K562 (cell line): ENCODE results near the gene RPL14. TPM values are rescaled to one million over a fixed set of nuclear protein-coding genes. Genes with fewer than 3 reads are reported as not detected.
A peak's percentile ranks its signal among the peaks of the same experiment; 100 is the strongest.

Experiments used
- ETV6 ChIP-seq, 3 experiments: fragments of 150-350 bp in 1 of 3; sonication (generic) in 1 of 3; formaldehyde crosslinking in 1 of 3; IDR thresholded peaks; 2 replicates each; pipeline versions ENCODE4 v1.6.1 to v1.8.0; 2014 to 2022; ENCODE audit warnings: borderline replicate concordance in 2 of 3, low read depth in 2 of 3, antibody characterized with exemption in 1 of 3, low read length in 1 of 3, mild to moderate bottlenecking in 1 of 3, missing genetic modification reagents in 1 of 3
- polyA plus RNA-seq, 8 experiments: library from polyadenylated mRNA; depleted of rRNA in 4 of 8; stranded (reverse) in 5 of 8; unstranded in 3 of 8; fragments of >200 nt; fragmentation: Nextera tagmentation in 2 of 8; fragmentation: Illumina TruSeq in 1 of 8; extraction: Ambion mirVana in 2 of 8; extraction: Trizol in 1 of 8; gene quantifications; 2 replicates each; pipeline versions ENCODE4 v1.2.1 to v1.2.3, GENCODE V29; 2011 to 2014; ENCODE audit warnings: inconsistent platforms in 1 of 8, missing spikeins in 1 of 8
- small RNA-seq: library from RNA; depleted of rRNA; stranded (forward); fragments of <200 nt; gene quantifications from one replicate; pipeline ENCODE3, GENCODE V24; 2014
- total RNA-seq, 7 experiments: library from RNA; depleted of rRNA in 6 of 7; stranded (reverse); fragments of >200 nt in 6 of 7; fragmentation: Illumina TruSeq in 2 of 7; extraction: Trizol in 2 of 7; gene quantifications; 2 replicates each; pipeline versions ENCODE4 v1.2.1 to v1.2.3, GENCODE V29; 2011 to 2021; ENCODE audit warnings: low replicate concordance in 1 of 7

Gene RPL14
- total and polyA plus RNA-seq, 9 of the 15 experiments (the other 6 are each of a cell fraction or from before 2014, with no cell fraction given): 851 to 4,649 (median 2,133) TPM

GRCh38 chr3:40518067-40518466, 60.9 kb downstream of the RPL14 start (continued):
- TF ChIP-seq ETV6 (IDR thresholded peaks at IDR 0.05; ENCODE audit: borderline replicate concordance in 1 of 2, low read depth in 2 of 2, low read length in 1 of 2) (no peak), ETV6 (CRISPR knock-in tag; IDR thresholded peaks at IDR 0.05; ENCODE audit: borderline replicate concordance) (no peak)

Small RNA genes lying within 50 kb of the gene (small RNA-seq; reads per million reads assigned to genes)
- gene RNU5B-2P: 0.77 reads per million, percentile 46 among the genes with 10 or more reads in this experiment

Other genes with a start within 250 kb of the RPL14 start
- gene EIF1B, start 147.6 kb upstream of the RPL14 start, total RNA-seq (2014; rRNA removed): 18.1 and 20.0 TPM in 2 replicates
- 59.3 and 68.7 TPM in 2 replicates for gene EIF1B, start 147.6 kb upstream of the RPL14 start, total RNA-seq (2014; rRNA removed; fragmentation: Illumina TruSeq; extraction: Trizol)
- 61.0 and 65.8 TPM in 2 replicates for gene EIF1B, start 147.6 kb upstream of the RPL14 start, total RNA-seq (2015; rRNA removed; fragmentation: Illumina TruSeq; extraction: Trizol)
- gene EIF1B, start 147.6 kb upstream of the RPL14 start, total RNA-seq (2021): 91.9 and 95.4 TPM in 2 replicates
- gene EIF1B, start 147.6 kb upstream of the RPL14 start, polyA plus RNA-seq (2011; rRNA removed): 35.4 and 45.3 TPM in 2 replicates
- gene EIF1B, start 147.6 kb upstream of the RPL14 start, polyA plus RNA-seq (2014; fragmentation: Illumina TruSeq; extraction: Trizol): 113 and 128 TPM in 2 replicates
- 100 to 1,000 TPM; 178 to 184 TPM for gene EIF1B, start 147.6 kb upstream of the RPL14 start, polyA plus RNA-seq (2014; fragmentation: Nextera tagmentation; extraction: Ambion mirVana)
- gene EIF1B, start 147.6 kb upstream of the RPL14 start, polyA plus RNA-seq (2014; rRNA removed): 76.8 and 78.9 TPM in 2 replicates
- gene ENTPD3, start 70.2 kb upstream of the RPL14 start, total RNA-seq (2014; rRNA removed): 0.23 and 0.29 TPM in 2 replicates
- gene ENTPD3, start 70.2 kb upstream of the RPL14 start, total RNA-seq (2014; rRNA removed; fragmentation: Illumina TruSeq; extraction: Trizol): 0.48 and 0.76 TPM in 2 replicates
- 0.45 and 0.58 TPM in 2 replicates for gene ENTPD3, start 70.2 kb upstream of the RPL14 start, total RNA-seq (2015; rRNA removed; fragmentation: Illumina TruSeq; extraction: Trizol)
- gene ENTPD3, start 70.2 kb upstream of the RPL14 start, total RNA-seq (2021): 0.44 and 0.51 TPM in 2 replicates
- gene ENTPD3, start 70.2 kb upstream of the RPL14 start, polyA plus RNA-seq (2011; rRNA removed): 0.35 and 2.1 TPM in 2 replicates
- gene ENTPD3, start 70.2 kb upstream of the RPL14 start, polyA plus RNA-seq (2014; fragmentation: Illumina TruSeq; extraction: Trizol): 0.76 and 1.0 TPM in 2 replicates
- under 1 TPM; 0.56 to 0.73 TPM for gene ENTPD3, start 70.2 kb upstream of the RPL14 start, polyA plus RNA-seq (2014; fragmentation: Nextera tagmentation; extraction: Ambion mirVana)
- gene ENTPD3, start 70.2 kb upstream of the RPL14 start, polyA plus RNA-seq (2014; rRNA removed): 0.50 and 0.58 TPM in 2 replicates
- gene ZNF619, start 19.8 kb downstream of the RPL14 start, total RNA-seq (2014; rRNA removed): 4.7 and 5.0 TPM in 2 replicates
- 6.3 and 6.4 TPM in 2 replicates for gene ZNF619, start 19.8 kb downstream of the RPL14 start, total RNA-seq (2014; rRNA removed; fragmentation: Illumina TruSeq; extraction: Trizol)
- 6.7 and 7.8 TPM in 2 replicates for gene ZNF619, start 19.8 kb downstream of the RPL14 start, total RNA-seq (2015; rRNA removed; fragmentation: Illumina TruSeq; extraction: Trizol)
- gene ZNF619, start 19.8 kb downstream of the RPL14 start, total RNA-seq (2021): 8.8 and 10.5 TPM in 2 replicates
- 7.3 and 9.1 TPM in 2 replicates for gene ZNF619, start 19.8 kb downstream of the RPL14 start, polyA plus RNA-seq (2011; rRNA removed)
- gene ZNF619, start 19.8 kb downstream of the RPL14 start, polyA plus RNA-seq (2014; fragmentation: Illumina TruSeq; extraction: Trizol): 7.3 and 7.4 TPM in 2 replicates
- gene ZNF619, start 19.8 kb downstream of the RPL14 start, polyA plus RNA-seq (2014; fragmentation: Nextera tagmentation; extraction: Ambion mirVana): 1 to 10 TPM; 1.3 to 1.5 TPM
- 6.0 and 6.2 TPM in 2 replicates for gene ZNF619, start 19.8 kb downstream of the RPL14 start, polyA plus RNA-seq (2014; rRNA removed)
- gene ZNF620, start 48.7 kb downstream of the RPL14 start, total RNA-seq (2014; rRNA removed): 2.9 and 3.4 TPM in 2 replicates
- 4.9 and 5.5 TPM in 2 replicates for gene ZNF620, start 48.7 kb downstream of the RPL14 start, total RNA-seq (2014; rRNA removed; fragmentation: Illumina TruSeq; extraction: Trizol)
- gene ZNF620, start 48.7 kb downstream of the RPL14 start, total RNA-seq (2015; rRNA removed; fragmentation: Illumina TruSeq; extraction: Trizol): 4.5 and 4.9 TPM in 2 replicates
- 3.3 and 5.7 TPM in 2 replicates for gene ZNF620, start 48.7 kb downstream of the RPL14 start, total RNA-seq (2021)
- 1.5 and 2.2 TPM in 2 replicates for gene ZNF620, start 48.7 kb downstream of the RPL14 start, polyA plus RNA-seq (2011; rRNA removed)
- gene ZNF620, start 48.7 kb downstream of the RPL14 start, polyA plus RNA-seq (2014; fragmentation: Illumina TruSeq; extraction: Trizol): 3.0 and 3.4 TPM in 2 replicates
- 1 to 10 TPM; 1.2 to 3.7 TPM for gene ZNF620, start 48.7 kb downstream of the RPL14 start, polyA plus RNA-seq (2014; fragmentation: Nextera tagmentation; extraction: Ambion mirVana)
- gene ZNF620, start 48.7 kb downstream of the RPL14 start, polyA plus RNA-seq (2014; rRNA removed): 2.3 and 3.6 TPM in 2 replicates
- gene ZNF621, start 67.6 kb downstream of the RPL14 start, total RNA-seq (2014; rRNA removed): 10.8 and 12.0 TPM in 2 replicates
- 20.8 and 22.3 TPM in 2 replicates for gene ZNF621, start 67.6 kb downstream of the RPL14 start, total RNA-seq (2014; rRNA removed; fragmentation: Illumina TruSeq; extraction: Trizol)
- 18.7 and 20.6 TPM in 2 replicates for gene ZNF621, start 67.6 kb downstream of the RPL14 start, total RNA-seq (2015; rRNA removed; fragmentation: Illumina TruSeq; extraction: Trizol)
- 22.4 and 22.5 TPM in 2 replicates for gene ZNF621, start 67.6 kb downstream of the RPL14 start, total RNA-seq (2021)
- gene ZNF621, start 67.6 kb downstream of the RPL14 start, polyA plus RNA-seq (2011; rRNA removed): 27.6 and 38.1 TPM in 2 replicates
- gene ZNF621, start 67.6 kb downstream of the RPL14 start, polyA plus RNA-seq (2014; fragmentation: Illumina TruSeq; extraction: Trizol): 26.2 and 28.9 TPM in 2 replicates
- 1 to 10 TPM; 4.7 to 7.3 TPM for gene ZNF621, start 67.6 kb downstream of the RPL14 start, polyA plus RNA-seq (2014; fragmentation: Nextera tagmentation; extraction: Ambion mirVana)
- 20.1 and 24.4 TPM in 2 replicates for gene ZNF621, start 67.6 kb downstream of the RPL14 start, polyA plus RNA-seq (2014; rRNA removed)